Head of caudate nucleus (tissue), 42 donors: Measurements from ENCODE around the gene NDNF.

ENCODE experiments used
- DNase-seq, 42 donors: peaks; one replicate each; pipeline versions ENCODE4 v3.0.0 to v3.0.0-alpha.2; 2020 to 2021; ENCODE audit warnings: mixed read lengths in 7 of 42
- intact Hi-C: fragments of 100-400 bp; cut with DNase I; formaldehyde crosslinking; loops from one replicate; pipeline ENCODE4 v1.15.0; 2022

The NDNF gene

GRCh38 chr4:121073672-121074381, 1.5 kb upstream of the NDNF start:
- intact Hi-C loops: no loop called here
- DNase-seq: no peak

GRCh38 chr4:121073004-121073435, 685 bp upstream of the NDNF start:
- intact Hi-C loops: no loop called here
- DNase-seq: peak in 23 of 42 donors; percentile 5 to 52 (median 17)

- DNase-seq: peak in 2 of 42 donors; percentile 5 to 11
- intact Hi-C loops: no loop called here
Observed at GRCh38 chr4:121071640-121072223, 603 bp downstream of the NDNF start.

GRCh38 chr4:121070696-121071639, 1.4 kb downstream of the NDNF start:
- peak in 17 of 42 donors; percentile 2 to 45 (median 19) for DNase-seq

GRCh38 chr4:121070274-121070673, 2.1 kb downstream of the NDNF start:
- no peak for DNase-seq
- intact Hi-C loops: no loop called here

More at GRCh38 chr4:121070696-121071639, 1.4 kb downstream of the NDNF start:
- intact Hi-C loops: no loop called here

- no peak for DNase-seq
- intact Hi-C loops: no loop called here
Observed at GRCh38 chr4:121069430-121069829, 2.9 kb downstream of the NDNF start.

GRCh38 chr4:121064482-121064881, 7.9 kb downstream of the NDNF start:
- DNase-seq: no peak
- intact Hi-C loops: no loop called here

- DNase-seq: no peak
- intact Hi-C loops: no loop called here
Observed at GRCh38 chr4:121062521-121062920, 9.8 kb downstream of the NDNF start.

- intact Hi-C loops: no loop called here
Observed at GRCh38 chr4:121061861-121062260, 10.5 kb downstream of the NDNF start.

GRCh38 chr4:121061215-121061614, 11.1 kb downstream of the NDNF start:
- no peak for DNase-seq
- intact Hi-C loops: no loop called here

More at GRCh38 chr4:121061861-121062260, 10.5 kb downstream of the NDNF start:
- DNase-seq: no peak

GRCh38 chr4:121057466-121057922, 14.8 kb downstream of the NDNF start:
- intact Hi-C loops: no loop called here
- DNase-seq: no peak

- intact Hi-C loops: no loop called here
- no peak for DNase-seq
Observed at GRCh38 chr4:121056066-121056465, 16.3 kb downstream of the NDNF start.

GRCh38 chr4:121054373-121054772, 18.0 kb downstream of the NDNF start:
- intact Hi-C loops: no loop called here
- DNase-seq: no peak

GRCh38 chr4:121053601-121054143, 18.7 kb downstream of the NDNF start:
- intact Hi-C loops: no loop called here
- DNase-seq: no peak

- DNase-seq: no peak
- intact Hi-C loops: no loop called here
Observed at GRCh38 chr4:121050300-121050699, 22.0 kb downstream of the NDNF start.

GRCh38 chr4:121049072-121049599, 23.2 kb downstream of the NDNF start:
- DNase-seq: no peak
- intact Hi-C loops: no loop called here

GRCh38 chr4:121048165-121048564, 24.2 kb downstream of the NDNF start:
- DNase-seq: no peak
- intact Hi-C loops: no loop called here

GRCh38 chr4:121041307-121042090, 30.8 kb downstream of the NDNF start:
- intact Hi-C loops: no loop called here
- DNase-seq: no peak
